Sigmoid colon (tissue), 7 donors: ENCODE results near the gene AVEN. TPM values are rescaled to one million over a fixed set of nuclear protein-coding genes. Genes with fewer than 3 reads are reported as not detected.

Source experiments
- DNase-seq: peaks from one replicate; pipeline ENCODE4 v3.0.0-alpha.2; 2019
- H3K27ac ChIP-seq, 4 donors: fragments of 200-600 bp; sonication (generic); one replicate each; pipeline ENCODE4 v1.5.1; 2016 to 2019; ENCODE audit warnings: mild to moderate bottlenecking in 1 of 4
- H3K27me3 ChIP-seq, 3 donors: fragments of 200-600 bp; sonication (generic); one replicate each; pipeline ENCODE4 v1.5.1; 2019; ENCODE audit warnings: mild to moderate bottlenecking in 1 of 3
- H3K36me3 ChIP-seq, 4 donors: fragments of 200-600 bp; sonication (generic); one replicate each; pipeline ENCODE4 v1.5.1; 2016 to 2019
- H3K4me1 ChIP-seq, 4 donors: fragments of 200-600 bp; sonication (generic); one replicate each; pipeline ENCODE4 v1.5.1; 2017 to 2019
- H3K4me3 ChIP-seq, 4 donors: fragments of 200-600 bp; sonication (generic); one replicate each; pipeline ENCODE4 v1.5.1; 2017 to 2019; ENCODE audit warnings: mild to moderate bottlenecking in 2 of 4, moderate library complexity in 1 of 4
- H3K9me3 ChIP-seq, 4 donors: fragments of 200-600 bp in 3 of 4; sonication (generic) in 3 of 4; one replicate each; pipeline versions ENCODE4 v1.5.1 to v1.6.1; 2013 to 2019
- CTCF ChIP-seq, 4 experiments: fragments of 450-650 bp in 3 of 4; fragments of 200-600 bp in 1 of 4; IDR thresholded peaks; one replicate each; pipeline ENCODE4 v1.5.1; 2016 to 2019; ENCODE audit warnings: antibody characterized with exemption in 4 of 4, mild to moderate bottlenecking in 3 of 4, moderate library complexity in 2 of 4
- EP300 ChIP-seq, 4 donors: sonication (generic); formaldehyde crosslinking; IDR thresholded peaks; one replicate each; pipeline ENCODE4 v1.6.1; 2017; ENCODE audit warnings: antibody characterized with exemption in 4 of 4
- POLR2A ChIP-seq, 2 donors: fragments of 450-650 bp; IDR thresholded peaks; one replicate each; pipeline ENCODE4 v1.6.1; 2016; ENCODE audit warnings: antibody characterized with exemption in 2 of 2, mild to moderate bottlenecking in 2 of 2, moderate library complexity in 2 of 2
- POLR2AphosphoS5 ChIP-seq, 4 donors: sonication (generic); formaldehyde crosslinking; IDR thresholded peaks; one replicate each; pipeline ENCODE4 v1.6.1; 2017; ENCODE audit warnings: antibody characterized with exemption in 4 of 4
- WGBS, 2 donors: extraction: QIAGEN DNeasy Blood & Tissue Kit; methylation state at CpG; one replicate each; pipeline ENCODE4 v1.1.7; 2013; 5-methylcytosine and 5-hydroxymethylcytosine counted together
- intact Hi-C: fragments of 100-400 bp; cut with DNase I; formaldehyde crosslinking; loops from one replicate; pipeline ENCODE4 v1.15.1; 2023
- polyA plus RNA-seq, 3 donors: library from polyadenylated mRNA; stranded (reverse); fragments of 200-250 nt; gene quantifications; one replicate each; pipeline ENCODE4 v1.2.3, GENCODE V29; 2013
- total RNA-seq, 4 donors: library from RNA; depleted of rRNA; stranded (reverse); fragments of >200 nt; gene quantifications; one replicate each; pipeline ENCODE4 v1.1.0, GENCODE V29; 2016
- donor health status: healthy with polysubstance abuse.
- donor health status: Bipolar disorder and iron deficiency.
- donor health status: healthy.

AVEN gene
- total and polyA plus RNA-seq, 7 donors: 9.2 to 23.3 (median 15.0) TPM

GRCh38 chr15:33908406-33908805, 130.6 kb downstream of the AVEN start:
- H3K4me1 ChIP-seq: no peaks in the 10 kb centered on the region
- H3K36me3 ChIP-seq: no peaks in the 10 kb centered on the region
- TF ChIP-seq POLR2A (IDR thresholded peaks at IDR 0.05) (no peak), EP300 (IDR thresholded peaks at IDR 0.05) (no peak), CTCF (IDR thresholded peaks at IDR 0.05) (no peak), POLR2AphosphoS5 (IDR thresholded peaks at IDR 0.05) (no peak)
- no peak overlapping the region for H3K27ac ChIP-seq
- WGBS, 2 donors: 93% methylated on average over 3 of the region's 3 CpGs
- no peak for DNase-seq
- intact Hi-C loops: no loop called here
- H3K9me3 ChIP-seq: no peaks in the 10 kb centered on the region
- no peaks in the 10 kb centered on the region for H3K27me3 ChIP-seq
- no peak overlapping the region for H3K4me3 ChIP-seq

- intact Hi-C loops: no loop called here
- H3K27me3 ChIP-seq: no peaks in the 10 kb centered on the region
- H3K27ac ChIP-seq: no peak overlapping the region
- DNase-seq: no peak
- no peaks in the 10 kb centered on the region for H3K9me3 ChIP-seq
- no peaks in the 10 kb centered on the region for H3K36me3 ChIP-seq
- H3K4me1 ChIP-seq: no peaks in the 10 kb centered on the region
- no peak overlapping the region for H3K4me3 ChIP-seq
- no peak for TF ChIP-seq POLR2A (IDR thresholded peaks at IDR 0.05)
- no peak for TF ChIP-seq POLR2AphosphoS5 (IDR thresholded peaks at IDR 0.05)
- TF ChIP-seq EP300 (IDR thresholded peaks at IDR 0.05): no peak
- no peak for TF ChIP-seq CTCF (IDR thresholded peaks at IDR 0.05)
Observed at GRCh38 chr15:33907326-33907725, 131.7 kb downstream of the AVEN start.

GRCh38 chr15:33903661-33904060, 135.3 kb downstream of the AVEN start:
- intact Hi-C loops: no loop called here
- H3K36me3 ChIP-seq: no peaks in the 10 kb centered on the region
- TF ChIP-seq EP300 (IDR thresholded peaks at IDR 0.05) (no peak), CTCF (IDR thresholded peaks at IDR 0.05) (no peak), POLR2AphosphoS5 (IDR thresholded peaks at IDR 0.05) (no peak), POLR2A (IDR thresholded peaks at IDR 0.05) (no peak)
- no peak overlapping the region for H3K4me3 ChIP-seq
- H3K27ac ChIP-seq: no peak overlapping the region
- H3K9me3 ChIP-seq: no peaks in the 10 kb centered on the region
- WGBS, 2 donors: 79 to 91% methylated on average over 2 of the region's 2 CpGs
- no peak for DNase-seq
- no peaks in the 10 kb centered on the region for H3K27me3 ChIP-seq
- no peaks in the 10 kb centered on the region for H3K4me1 ChIP-seq

- WGBS, 2 donors: 0 to 2% methylated on average over 1 of the region's 1 CpG
- H3K27me3 ChIP-seq: no peaks in the 10 kb centered on the region
- intact Hi-C loops: no loop called here
- H3K9me3 ChIP-seq: no peaks in the 10 kb centered on the region
- no peak for TF ChIP-seq EP300 (IDR thresholded peaks at IDR 0.05)
- TF ChIP-seq POLR2A (IDR thresholded peaks at IDR 0.05): no peak
- no peak for TF ChIP-seq POLR2AphosphoS5 (IDR thresholded peaks at IDR 0.05)
- TF ChIP-seq CTCF (IDR thresholded peaks at IDR 0.05): no peak
- DNase-seq: no peak
- H3K4me3 ChIP-seq: no peak overlapping the region
- no peaks in the 10 kb centered on the region for H3K36me3 ChIP-seq
- no peaks in the 10 kb centered on the region for H3K4me1 ChIP-seq
- no peak overlapping the region for H3K27ac ChIP-seq
Observed at GRCh38 chr15:33902043-33902442, 137.0 kb downstream of the AVEN start.

GRCh38 chr15:33894193-33894592, 144.8 kb downstream of the AVEN start:
- no peaks in the 10 kb centered on the region for H3K36me3 ChIP-seq
- H3K27me3 ChIP-seq: no peaks in the 10 kb centered on the region
- TF ChIP-seq EP300 (IDR thresholded peaks at IDR 0.05): no peak
- TF ChIP-seq CTCF (IDR thresholded peaks at IDR 0.05): no peak
- TF ChIP-seq POLR2A (IDR thresholded peaks at IDR 0.05): no peak
- TF ChIP-seq POLR2AphosphoS5 (IDR thresholded peaks at IDR 0.05): no peak
- H3K27ac ChIP-seq: no peak overlapping the region
- intact Hi-C loops: no loop called here
- H3K4me1 ChIP-seq: no peaks in the 10 kb centered on the region
- no peaks in the 10 kb centered on the region for H3K9me3 ChIP-seq
- 80 to 84% methylated on average over 6 of the region's 6 CpGs for WGBS, 2 donors
- no peak for DNase-seq
- no peak overlapping the region for H3K4me3 ChIP-seq
